Endothelial cell of umbilical vein (primary cell): ENCODE results near the gene TEF. TPM values are rescaled to one million over a fixed set of nuclear protein-coding genes. Genes with fewer than 3 reads are reported as not detected.

ENCODE experiments used
- BruUV-seq: library from RNA; stranded (reverse); fragments of 400-500 nt; replicated peaks from 2 replicates; lab custom pipeline; 2021; lab: Mats Ljungman, UMichigan
- CTCF ChIA-PET: fragments of 300-600, 350-600 bp; sonication (Branson Sonifier 250); formaldehyde crosslinking; loops from one replicate; lab custom pipeline; 2021; ENCODE audit warnings: antibody characterized with exemption, inconsistent platforms; lab: Charles Lee
- POLR2A ChIA-PET: fragments of 300-600, 350-600 bp; sonication (Branson Sonifier 250); formaldehyde crosslinking; loops from one replicate; lab custom pipeline; 2021; ENCODE audit warnings: antibody characterized with exemption, inconsistent platforms; lab: Charles Lee
- DNase-seq: peaks from one replicate; pipeline ENCODE4 v3.0.0-alpha.2; 2011; ENCODE audit warnings: low read depth, low spot score
- FAIRE-seq: peaks from 2 replicates; lab custom pipeline; 2011; peaks lifted over from hg19 to GRCh38; lab: Jason Lieb, UNC
- H2AFZ ChIP-seq: 2 replicates; pipeline ENCODE4 v1.6.0; 2012; ENCODE audit warnings: low read depth, low read length, control low read depth, inconsistent platforms
- H3K27ac ChIP-seq: 2 replicates; pipeline ENCODE4 v1.5.1; 2011; ENCODE audit warnings: low read depth, mild to moderate bottlenecking, control low read depth, low read length, moderate library complexity; ENCODE audit not compliant: insufficient read depth
- H3K27me3 ChIP-seq, 2 experiments: 2 replicates each; pipeline versions ENCODE4 v1.6.0 to v1.6.1; 2011; ENCODE audit warnings: low read length in 2 of 2, mixed read lengths in 1 of 2; ENCODE audit not compliant: control insufficient read depth in 2 of 2, insufficient read depth in 2 of 2
- H3K36me3 ChIP-seq, 2 experiments: 2 replicates in 1 of 2; 3 replicates in 1 of 2; pipeline ENCODE4 v1.5.1; 2011; ENCODE audit warnings: low read length in 2 of 2, mild to moderate bottlenecking in 1 of 2, moderate library complexity in 1 of 2; ENCODE audit not compliant: control insufficient read depth in 2 of 2, insufficient read depth in 2 of 2; ENCODE audit errors: extremely low read depth in 1 of 2
- H3K4me1 ChIP-seq: 3 replicates; pipeline ENCODE4 v1.5.1; 2011; ENCODE audit warnings: mild to moderate bottlenecking, low read length; ENCODE audit not compliant: control insufficient read depth, insufficient read depth; ENCODE audit errors: extremely low read depth
- H3K4me2 ChIP-seq: 2 replicates; pipeline ENCODE4 v1.6.1; 2011; ENCODE audit warnings: low read length, control low read depth, mixed read lengths; ENCODE audit not compliant: insufficient read depth
- H3K4me3 ChIP-seq, 3 experiments: fragments of 200-600 bp in 1 of 3; sonication (generic), shearing (Covaris generic) in 1 of 3; replicated peaks in 1 of 3; 2 replicates each; pipeline ENCODE4 v1.5.1; 2011 to 2016; ENCODE audit warnings: control low read depth in 3 of 3, low read length in 3 of 3, mild to moderate bottlenecking in 2 of 3, inconsistent platforms in 1 of 3, low read depth in 1 of 3, moderate library complexity in 1 of 3; ENCODE audit not compliant: insufficient read depth in 1 of 3
- H3K79me2 ChIP-seq: 2 replicates; pipeline ENCODE4 v1.6.0; 2012; ENCODE audit warnings: low read length, inconsistent platforms; ENCODE audit not compliant: control insufficient read depth, insufficient read depth
- H3K9ac ChIP-seq: replicated peaks from 2 replicates; pipeline ENCODE3; 2011; ENCODE audit warnings: low read length, control low read depth; ENCODE audit not compliant: insufficient read depth; ENCODE audit errors: extremely low read depth
- H3K9me1 ChIP-seq: replicated peaks from 3 replicates; pipeline ENCODE4 v1.6.0; 2011; ENCODE audit warnings: mild to moderate bottlenecking, low read length; ENCODE audit not compliant: control insufficient read depth, insufficient read depth; ENCODE audit errors: extremely low read depth
- H3K9me3 ChIP-seq: replicated peaks from 2 replicates; pipeline ENCODE4 v1.5.1; 2012; ENCODE audit warnings: low read length, inconsistent platforms; ENCODE audit not compliant: control insufficient read depth, insufficient read depth
- H4K20me1 ChIP-seq: replicated peaks from 2 replicates; pipeline ENCODE3; 2011; ENCODE audit warnings: mild to moderate bottlenecking, low read length; ENCODE audit not compliant: control insufficient read depth, insufficient read depth; ENCODE audit errors: extremely low read depth
- CTCF ChIP-seq, 2 donors: IDR thresholded peaks; 1 replicate in 1 of 2; 2 replicates in 1 of 2; pipeline ENCODE4 v1.5.1; 2011; ENCODE audit warnings: low read length in 2 of 2, mild to moderate bottlenecking in 2 of 2, moderate library complexity in 2 of 2, control low read depth in 1 of 2, inconsistent platforms in 1 of 2, low read depth in 1 of 2; ENCODE audit not compliant: insufficient read depth in 1 of 2; ENCODE audit errors: extremely low read depth in 1 of 2
- EZH2 ChIP-seq: IDR thresholded peaks from 2 replicates; pipeline ENCODE4 v1.6.1; 2012; ENCODE audit warnings: borderline replicate concordance, low read depth, mild to moderate bottlenecking, moderate library complexity, low read length, inconsistent platforms; ENCODE audit not compliant: severe bottlenecking
- FOS ChIP-seq: IDR thresholded peaks from 2 replicates; pipeline ENCODE4 v1.6.1; 2011; ENCODE audit warnings: mild to moderate bottlenecking, low read length, moderate library complexity, borderline replicate concordance; ENCODE audit not compliant: insufficient read depth
- GATA2 ChIP-seq: IDR thresholded peaks from 2 replicates; pipeline ENCODE4 v1.7.0; 2011; ENCODE audit warnings: low read depth, mild to moderate bottlenecking, moderate library complexity, mixed read lengths, low read length; ENCODE audit not compliant: insufficient read length, insufficient read depth
- JUN ChIP-seq: IDR thresholded peaks from 2 replicates; pipeline ENCODE4 v1.6.1; 2011; ENCODE audit warnings: borderline replicate concordance, low read depth; ENCODE audit not compliant: insufficient read length, insufficient read depth
- MYC ChIP-seq: IDR thresholded peaks from one replicate; pipeline ENCODE4 v1.6.1; 2011; ENCODE audit warnings: mild to moderate bottlenecking, low read depth, low read length
- POLR2A ChIP-seq: IDR thresholded peaks from 2 replicates; pipeline ENCODE4 v1.6.1; 2012; ENCODE audit warnings: low read depth, mild to moderate bottlenecking, control low read depth, low read length
- POLR2AphosphoS5 ChIP-seq: IDR thresholded peaks from 2 replicates; pipeline ENCODE4 v1.6.1; 2012; ENCODE audit warnings: low read depth, mild to moderate bottlenecking, control low read depth, low read length, moderate library complexity; ENCODE audit not compliant: insufficient read depth
- dilution Hi-C: fragments of 300-500 bp; cut with MboI; formaldehyde crosslinking; loops from one replicate; pipeline ENCODE4 v1.15.0; 2019; ENCODE audit warnings: low sequenced_read_pairs; ENCODE audit not compliant: extremely low pct_ligation_motif_present
- intact Hi-C: fragments of 100-400 bp; cut with micrococcal nuclease; formaldehyde crosslinking; loops from one replicate; pipeline ENCODE4 v1.10.0; 2022
- polyA plus RNA-seq, 4 experiments: library from polyadenylated mRNA; depleted of rRNA in 3 of 4; stranded (reverse) in 3 of 4; unstranded in 1 of 4; fragments of >200 nt; gene quantifications; 2 replicates each; pipeline versions ENCODE4 v1.2.1 to v1.2.3, GENCODE V29; 2011 to 2012; ENCODE audit warnings: missing spikeins in 1 of 4
- total RNA-seq: library from RNA; stranded (reverse); gene quantifications from 2 replicates; pipeline ENCODE4 v1.2.3, GENCODE V29; 2021
- TF ChIP-seq, protein P1 (sequence below): IDR thresholded peaks from 2 replicates; pipeline ENCODE4 v1.6.1; 2011; ENCODE audit not compliant: insufficient read depth, insufficient read length

TEF gene
- total and polyA plus RNA-seq, 2 donors (not counting 3 experiments of a cell fraction or from before 2014, with no cell fraction given), result 2.2 to 4.0 TPM

DNA sequence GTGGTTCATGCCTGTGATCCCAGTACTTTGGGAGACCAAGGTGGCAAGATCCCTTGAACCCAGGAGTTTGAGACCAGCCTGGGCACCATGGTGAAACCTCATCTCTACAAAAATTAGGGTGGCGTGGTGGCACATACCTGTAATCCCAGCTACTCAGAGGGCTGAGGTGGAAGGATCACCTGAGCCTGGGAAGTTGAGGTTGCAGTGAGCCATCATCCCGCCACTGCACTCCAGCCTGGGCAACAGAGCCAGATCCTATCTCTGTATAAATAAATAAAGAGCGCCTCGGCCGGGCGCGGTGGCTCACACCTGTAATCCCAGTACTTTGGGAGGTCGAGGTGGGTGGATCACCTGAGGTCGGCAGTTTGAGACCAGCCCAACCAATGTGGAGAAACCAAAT, 37.0 kb downstream of the TEF start:
- H3K4me3 ChIP-seq, result no peak overlapping the region
- no peak overlapping the region for H3K9ac ChIP-seq
- H2AFZ ChIP-seq, result no peak overlapping the region
- DNase-seq, result no peak
- no peak overlapping the region for H3K27ac ChIP-seq
- peaks cover 13% of the 10 kb centered on the region for H3K4me1 ChIP-seq
- peaks cover 8% of the 10 kb centered on the region for H3K79me2 ChIP-seq
- no peak overlapping the region for H3K4me2 ChIP-seq
- no peak for FAIRE-seq
- ChIA-PET CTCF (interaction anchor here (0.9 to 2.4 kb wide), 4 partner anchors 15 to 99 kb away, joined by 3 to 16 read pairs (median 6); partner anchors contain the start of gene TOB2), POLR2A (interaction anchor here (1.1 to 1.3 kb wide), 2 partner anchors 26 to 30 kb away, joined by 3 read pairs; no protein-coding TSS in a partner anchor)
- no peaks in the 10 kb centered on the region for H3K9me1 ChIP-seq
- no peaks in the 10 kb centered on the region for H3K27me3 ChIP-seq
- H3K36me3 ChIP-seq, result no peaks in the 10 kb centered on the region
- H3K9me3 ChIP-seq, result no peaks in the 10 kb centered on the region
- TF ChIP-seq GATA2 (no peak), POLR2A (no peak), POLR2AphosphoS5 (no peak), JUN (no peak), CTCF (IDR thresholded peaks at IDR 0.05; ENCODE audit: extremely low read depth in 1 of 2, insufficient read depth in 1 of 2, low read depth in 1 of 2, low read length in 2 of 2) (no peak), EZH2 (no peak), MYC (no peak), FOS (no peak)
- TF ChIP-seq, protein P1, sequence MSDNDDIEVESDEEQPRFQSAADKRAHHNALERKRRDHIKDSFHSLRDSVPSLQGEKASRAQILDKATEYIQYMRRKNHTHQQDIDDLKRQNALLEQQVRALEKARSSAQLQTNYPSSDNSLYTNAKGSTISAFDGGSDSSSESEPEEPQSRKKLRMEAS, result no peak
- no peaks in the 10 kb centered on the region for H4K20me1 ChIP-seq
- dilution Hi-C loops, result no loop called here
- BruUV-seq, result no TSS peak
- intact Hi-C loops, result no loop called here
